ENCODE measurements around the gene SGMS1.

SGMS1 gene

GRCh38 chr10:50501924-50502452 is 121.8 kb downstream of the SGMS1 start:
- TF ChIP-seq POLR2AphosphoS5 (IDR thresholded peaks at IDR 0.05; ENCODE audit: low read depth, low read length): no peak
- no peak for TF ChIP-seq TAF1 (IDR thresholded peaks at IDR 0.05; ENCODE audit: borderline replicate concordance, insufficient read depth, low read length)
- TF ChIP-seq FOXP2 (optimal IDR thresholded peaks at IDR 0.05; ENCODE audit: borderline replicate concordance, extremely low read depth, extremely low read length, insufficient read depth): no peak
- TF ChIP-seq REST (IDR thresholded peaks at IDR 0.05; ENCODE audit: insufficient read depth in 1 of 2, low read depth in 2 of 2, low read length in 2 of 2): no peak
- TF ChIP-seq SIN3A (IDR thresholded peaks at IDR 0.05; ENCODE audit: borderline replicate concordance, insufficient read depth, low read length): no peak

- TF ChIP-seq REST (IDR thresholded peaks at IDR 0.05; ENCODE audit: insufficient read depth in 1 of 2, low read depth in 2 of 2, low read length in 2 of 2): no peak
- TF ChIP-seq FOXP2 (optimal IDR thresholded peaks at IDR 0.05; ENCODE audit: borderline replicate concordance, extremely low read depth, extremely low read length, insufficient read depth): no peak
- TF ChIP-seq POLR2AphosphoS5 (IDR thresholded peaks at IDR 0.05; ENCODE audit: low read depth, low read length): no peak
- TF ChIP-seq SIN3A (IDR thresholded peaks at IDR 0.05; ENCODE audit: borderline replicate concordance, insufficient read depth, low read length): no peak
- no peak for TF ChIP-seq TAF1 (IDR thresholded peaks at IDR 0.05; ENCODE audit: borderline replicate concordance, insufficient read depth, low read length)
Observed at GRCh38 chr10:50501478-50501877, 122.3 kb downstream of the SGMS1 start.

- TF ChIP-seq POLR2AphosphoS5 (IDR thresholded peaks at IDR 0.05; ENCODE audit: low read depth, low read length): no peak
- no peak for TF ChIP-seq REST (IDR thresholded peaks at IDR 0.05; ENCODE audit: insufficient read depth in 1 of 2, low read depth in 2 of 2, low read length in 2 of 2)
- TF ChIP-seq TAF1 (IDR thresholded peaks at IDR 0.05; ENCODE audit: borderline replicate concordance, insufficient read depth, low read length): no peak
- TF ChIP-seq FOXP2 (optimal IDR thresholded peaks at IDR 0.05; ENCODE audit: borderline replicate concordance, extremely low read depth, extremely low read length, insufficient read depth): no peak
- TF ChIP-seq SIN3A (IDR thresholded peaks at IDR 0.05; ENCODE audit: borderline replicate concordance, insufficient read depth, low read length): no peak
Observed at GRCh38 chr10:50498465-50498864, 125.3 kb downstream of the SGMS1 start.

GRCh38 chr10:50497758-50498157 is 126.0 kb downstream of the SGMS1 start:
- TF ChIP-seq SIN3A (IDR thresholded peaks at IDR 0.05; ENCODE audit: borderline replicate concordance, insufficient read depth, low read length): no peak
- TF ChIP-seq POLR2AphosphoS5 (IDR thresholded peaks at IDR 0.05; ENCODE audit: low read depth, low read length): no peak
- no peak for TF ChIP-seq FOXP2 (optimal IDR thresholded peaks at IDR 0.05; ENCODE audit: borderline replicate concordance, extremely low read depth, extremely low read length, insufficient read depth)
- TF ChIP-seq REST (IDR thresholded peaks at IDR 0.05; ENCODE audit: insufficient read depth in 1 of 2, low read depth in 2 of 2, low read length in 2 of 2): no peak

- TF ChIP-seq POLR2AphosphoS5 (IDR thresholded peaks at IDR 0.05; ENCODE audit: low read depth, low read length) (no peak), TAF1 (IDR thresholded peaks at IDR 0.05; ENCODE audit: borderline replicate concordance, insufficient read depth, low read length) (no peak), REST (IDR thresholded peaks at IDR 0.05; ENCODE audit: insufficient read depth in 1 of 2, low read depth in 2 of 2, low read length in 2 of 2) (no peak), SIN3A (IDR thresholded peaks at IDR 0.05; ENCODE audit: borderline replicate concordance, insufficient read depth, low read length) (no peak), FOXP2 (optimal IDR thresholded peaks at IDR 0.05; ENCODE audit: borderline replicate concordance, extremely low read depth, extremely low read length, insufficient read depth) (no peak)
Observed at GRCh38 chr10:50496228-50496627, 127.5 kb downstream of the SGMS1 start.
